ENCODE data around the gene BAIAP2L2. TPM values are rescaled to one million over a fixed set of nuclear protein-coding genes. Genes with fewer than 3 reads are reported as not detected.

BAIAP2L2 gene
- total and polyA plus RNA-seq, 8 donors = 0.56 to 13.8 (median 1.1) TPM

DNA sequence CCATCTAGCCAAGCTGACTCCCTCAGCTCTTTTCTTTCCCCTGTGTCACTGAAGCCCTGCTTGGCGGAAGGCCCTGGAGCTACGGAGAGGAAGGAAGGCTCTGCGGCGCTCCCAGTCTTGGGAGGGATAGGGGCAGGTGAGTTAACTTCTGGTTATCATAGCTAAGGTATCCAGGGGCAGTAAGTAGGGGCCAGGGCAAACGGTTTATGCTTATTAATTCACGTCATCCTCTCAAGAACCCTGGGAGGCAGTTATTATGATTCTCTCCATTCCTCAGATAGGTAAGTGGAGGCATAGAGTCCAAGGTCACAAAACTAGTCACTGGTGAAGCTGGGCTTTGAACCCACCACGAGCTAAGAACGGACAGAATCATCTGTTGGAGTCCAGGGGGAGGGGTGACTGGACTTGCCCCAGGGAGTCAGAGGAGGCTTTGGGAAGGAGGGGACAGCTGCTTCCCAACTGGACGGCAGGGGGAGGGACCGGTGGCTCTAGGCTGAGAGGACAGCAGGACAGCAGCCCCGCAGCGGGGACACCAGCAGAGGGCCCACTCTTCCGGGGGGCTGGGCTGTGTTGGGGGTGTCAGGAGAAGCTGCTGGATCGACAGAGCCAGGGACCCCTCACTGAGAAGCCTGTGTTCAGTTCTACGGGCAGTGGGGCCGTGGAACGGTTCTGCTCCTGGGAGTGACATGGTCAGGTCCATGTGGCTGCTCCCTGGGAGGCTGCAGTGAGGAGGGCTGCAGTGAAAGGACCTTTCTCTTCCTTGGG is 3.5 kb downstream of the BAIAP2L2 start:
- TF ChIP-seq, protein P1, sequence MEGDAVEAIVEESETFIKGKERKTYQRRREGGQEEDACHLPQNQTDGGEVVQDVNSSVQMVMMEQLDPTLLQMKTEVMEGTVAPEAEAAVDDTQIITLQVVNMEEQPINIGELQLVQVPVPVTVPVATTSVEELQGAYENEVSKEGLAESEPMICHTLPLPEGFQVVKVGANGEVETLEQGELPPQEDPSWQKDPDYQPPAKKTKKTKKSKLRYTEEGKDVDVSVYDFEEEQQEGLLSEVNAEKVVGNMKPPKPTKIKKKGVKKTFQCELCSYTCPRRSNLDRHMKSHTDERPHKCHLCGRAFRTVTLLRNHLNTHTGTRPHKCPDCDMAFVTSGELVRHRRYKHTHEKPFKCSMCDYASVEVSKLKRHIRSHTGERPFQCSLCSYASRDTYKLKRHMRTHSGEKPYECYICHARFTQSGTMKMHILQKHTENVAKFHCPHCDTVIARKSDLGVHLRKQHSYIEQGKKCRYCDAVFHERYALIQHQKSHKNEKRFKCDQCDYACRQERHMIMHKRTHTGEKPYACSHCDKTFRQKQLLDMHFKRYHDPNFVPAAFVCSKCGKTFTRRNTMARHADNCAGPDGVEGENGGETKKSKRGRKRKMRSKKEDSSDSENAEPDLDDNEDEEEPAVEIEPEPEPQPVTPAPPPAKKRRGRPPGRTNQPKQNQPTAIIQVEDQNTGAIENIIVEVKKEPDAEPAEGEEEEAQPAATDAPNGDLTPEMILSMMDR (IDR thresholded peaks at IDR 0.05) = no peak
- Histone ChIP-seq H3K27ac (peak overlapping the region in 1 of 4 donors; percentile 66), H3K27me3 (no peaks in the 10 kb centered on the region), H3K4me1 (peaks cover 5 to 11% (median 10%) of the 10 kb centered on the region in 3 donors), H3K9me3 (no peaks in the 10 kb centered on the region), H3K36me3 (no peaks in the 10 kb centered on the region), H3K4me3 (no peak overlapping the region)
- FAIRE-seq (no peak), ATAC-seq (peak in 2 of 4 donors; percentile 1 to 5), DNase-seq (peak in 1 of 6 donors; percentile 62)
- intact Hi-C loops (cut with DNase I) = no loop called here
- 65 to 75% methylated on average over 17 of the region's 17 CpGs for WGBS, 2 donors

DNA sequence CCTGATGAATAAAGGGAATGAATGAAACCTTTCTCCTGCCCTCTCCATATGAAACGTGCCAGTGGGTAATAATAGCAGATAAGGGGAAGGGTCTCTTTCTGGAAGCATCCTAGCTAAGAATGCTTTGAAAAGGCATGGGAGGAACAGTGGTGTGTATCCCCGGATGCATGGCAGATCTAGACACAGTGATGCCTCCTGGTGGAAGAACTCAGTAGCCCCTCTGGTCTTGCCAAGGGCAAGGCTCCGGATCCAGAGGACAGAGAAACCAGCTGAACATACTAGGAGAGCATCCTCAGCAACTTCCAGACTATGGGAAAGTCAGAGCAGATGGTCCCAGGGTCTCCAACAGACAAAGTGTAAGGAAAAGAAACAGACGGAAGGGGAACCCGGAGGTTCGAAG is 6.4 kb downstream of the BAIAP2L2 start:
- no peaks in the 10 kb centered on the region for H3K27me3 ChIP-seq
- ATAC-seq = no peak
- no peak for FAIRE-seq
- intact Hi-C loops (cut with DNase I) = no loop called here
- H3K4me1 ChIP-seq = peaks cover 5 to 11% (median 10%) of the 10 kb centered on the region in 3 donors
- DNase-seq = no peak
- H3K4me3 ChIP-seq = no peak overlapping the region
- H3K36me3 ChIP-seq = no peaks in the 10 kb centered on the region
- no peak overlapping the region for H3K27ac ChIP-seq
- WGBS, 2 donors = 76 to 81% methylated on average over 6 of the region's 6 CpGs
- TF ChIP-seq, protein P1 (IDR thresholded peaks at IDR 0.05) = no peak
- no peaks in the 10 kb centered on the region for H3K9me3 ChIP-seq

DNA sequence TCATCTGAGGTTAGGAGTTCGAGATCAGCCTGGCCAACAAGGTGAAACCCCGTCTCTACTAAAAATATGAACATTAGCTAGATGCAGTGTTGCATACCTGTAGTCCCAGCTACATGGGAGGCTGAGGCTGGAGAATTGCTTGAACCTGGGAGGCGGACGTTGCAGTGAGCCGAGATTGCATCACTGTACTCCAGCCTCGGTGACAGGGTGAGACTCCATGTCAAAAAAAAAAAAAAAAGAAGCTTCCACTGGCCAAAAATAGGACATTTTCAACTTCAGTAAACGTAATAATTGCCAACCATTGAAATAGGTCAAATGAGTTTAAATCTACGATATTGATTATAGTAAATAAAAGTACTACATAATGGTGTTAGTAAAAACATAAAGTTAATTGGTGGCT is 6.8 kb downstream of the BAIAP2L2 start:
- Histone ChIP-seq H3K27ac (no peak overlapping the region), H3K36me3 (no peaks in the 10 kb centered on the region), H3K9me3 (no peaks in the 10 kb centered on the region), H3K27me3 (no peaks in the 10 kb centered on the region), H3K4me3 (no peak overlapping the region), H3K4me1 (peaks cover 5 to 11% (median 10%) of the 10 kb centered on the region in 3 donors)
- FAIRE-seq (no peak), DNase-seq (no peak), ATAC-seq (no peak)
- WGBS, 2 donors = 68 to 82% methylated on average over 8 of the region's 8 CpGs
- TF ChIP-seq, protein P1 (IDR thresholded peaks at IDR 0.05) = no peak
- intact Hi-C loops (cut with DNase I) = no loop called here

DNA sequence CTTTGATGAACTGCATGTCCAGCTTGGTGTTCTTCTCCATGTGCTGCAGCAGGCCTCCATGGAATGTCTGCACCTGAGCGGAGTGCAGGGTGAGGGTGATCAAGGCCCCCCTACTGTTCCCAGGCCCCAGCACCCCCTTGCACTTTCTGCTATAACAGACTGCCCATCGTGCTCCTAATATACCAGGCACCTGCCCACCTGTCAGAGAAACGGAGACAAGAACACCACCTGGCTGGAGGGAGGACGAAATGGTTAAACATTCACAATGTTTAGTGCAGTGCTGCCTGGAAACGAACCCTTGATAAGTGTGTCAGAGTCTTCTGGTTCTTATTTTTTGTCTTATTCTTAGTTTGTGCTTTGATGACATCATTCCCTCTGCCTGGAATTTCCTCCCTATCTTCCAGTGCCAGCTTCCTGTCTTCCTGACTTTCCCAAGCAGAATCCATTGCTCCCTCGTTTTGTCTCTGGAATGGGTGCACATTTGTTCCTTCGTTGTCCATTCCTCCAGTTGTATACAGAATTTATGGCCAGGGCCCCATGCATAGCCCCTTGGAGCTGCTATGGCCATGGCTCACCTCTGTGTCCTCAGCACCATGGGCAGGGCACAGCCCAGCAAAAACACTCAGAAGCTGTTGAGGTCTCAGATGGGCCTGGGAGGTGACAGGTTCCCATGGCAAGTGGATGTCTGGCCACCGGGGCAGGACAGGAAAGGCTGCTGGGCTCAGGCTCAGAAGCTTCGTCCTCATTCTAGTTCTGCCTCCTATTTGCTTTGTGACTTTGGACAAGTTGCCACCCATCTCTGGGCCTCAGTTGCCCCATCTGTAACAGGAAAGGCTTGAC is 11.9 kb downstream of the BAIAP2L2 start:
- ATAC-seq = peak in 3 of 4 donors; percentile 29 to 47 (median 45)
- intact Hi-C loops (cut with DNase I) = no loop called here
- H3K4me3 ChIP-seq = no peak overlapping the region
- FAIRE-seq = no peak
- TF ChIP-seq, protein P1 (IDR thresholded peaks at IDR 0.05) = no peak
- no peaks in the 10 kb centered on the region for H3K9me3 ChIP-seq
- no peaks in the 10 kb centered on the region for H3K36me3 ChIP-seq
- 53 to 56% methylated on average over 9 of the region's 9 CpGs for WGBS, 2 donors
- no peaks in the 10 kb centered on the region for H3K4me1 ChIP-seq
- H3K27me3 ChIP-seq = no peaks in the 10 kb centered on the region
- no peak overlapping the region for H3K27ac ChIP-seq
- peak in 1 of 6 donors; percentile 37 for DNase-seq

Data from pancreas (tissue), 10 donors.